Activated CD4-positive, alpha-beta T cell treated with anti-CD3 and anti-CD28 coated beads, Interleukin-2, amount 50 U/mL, for 48 hours (primary cell): ENCODE results near the gene NOS3.
A peak's percentile ranks its signal among the peaks of the same experiment; 100 is the strongest.
"Not testable (repeated sequence)": the region's sequence is repeated elsewhere in the genome, so short reads cannot be mapped to it uniquely, and the experiment has no call there.

ENCODE experiments used
- DNase-seq, 2 experiments: peaks; one replicate each; pipeline ENCODE4 v3.0.0-alpha.2; 2020

Gene NOS3

GRCh38 chr7:151039850-151040548, 49.2 kb downstream of the NOS3 start:
- DNase-seq, result peak in 1 of 2 experiments; percentile 11

- no peak for DNase-seq
These were observed 50.0 kb downstream of the NOS3 start for GRCh38 chr7:151040616-151041375.

GRCh38 chr7:151043449-151043848, 52.6 kb downstream of the NOS3 start:
- DNase-seq, result not testable (repeated sequence)

GRCh38 chr7:151043959-151044358, 53.1 kb downstream of the NOS3 start:
- no peak for DNase-seq

GRCh38 chr7:151045262-151045661, 54.4 kb downstream of the NOS3 start:
- DNase-seq, result no peak

- no peak for DNase-seq
These were observed 55.1 kb downstream of the NOS3 start for GRCh38 chr7:151045967-151046366.

GRCh38 chr7:151046603-151047573, 56.1 kb downstream of the NOS3 start:
- DNase-seq, result no peak

- no peak for DNase-seq
These were observed 57.4 kb downstream of the NOS3 start, which contains the start of gene ASIC3 for GRCh38 chr7:151047976-151048815. Gene ASIC3 (plus strand): TSS chr7:151048531. CDS start chr7:151048886, 355 bp downstream.

- DNase-seq, result no peak
These were observed 58.2 kb downstream of the NOS3 start for GRCh38 chr7:151048911-151049463.

GRCh38 chr7:151051108-151051507, 60.3 kb downstream of the NOS3 start:
- peak; percentile 45 to 55 for DNase-seq

GRCh38 chr7:151053096-151053495, 62.3 kb downstream of the NOS3 start:
- no peak for DNase-seq

- no peak for DNase-seq
These were observed 62.9 kb downstream of the NOS3 start for GRCh38 chr7:151053751-151054150.

- no peak for DNase-seq
These were observed 65.5 kb downstream of the NOS3 start for GRCh38 chr7:151056283-151056665.

GRCh38 chr7:151056666-151057505, 66.1 kb downstream of the NOS3 start:
- DNase-seq, result no peak

- no peak for DNase-seq
These were observed 66.7 kb downstream of the NOS3 start, which contains the start of gene CDK5 for GRCh38 chr7:151057506-151057988. Gene CDK5 (minus strand): TSS chr7:151057897. CDS start chr7:151057848, 49 bp downstream.

- DNase-seq, result peak; percentile 95 to 98
These were observed 67.4 kb downstream of the NOS3 start for GRCh38 chr7:151057989-151058780.

- DNase-seq, result peak; percentile 28 to 41
These were observed 68.1 kb downstream of the NOS3 start for GRCh38 chr7:151058781-151059366.

GRCh38 chr7:151059367-151060112, 68.7 kb downstream of the NOS3 start, which contains the start of gene SLC4A2:
Gene SLC4A2 (plus strand): TSS chr7:151059589. CDS start chr7:151061988, 2,399 bp downstream.
- DNase-seq, result peak; percentile 73 to 78
